Liver (tissue), 9 donors: ENCODE results near the gene ILRUN. TPM values are rescaled to one million over a fixed set of nuclear protein-coding genes. Genes with fewer than 3 reads are reported as not detected.

Experiments used
- DNase-seq: peaks from one replicate; pipeline ENCODE4 v3.0.0-alpha.2; 2017; ENCODE audit warnings: low spot score
- H3K27ac ChIP-seq, 2 donors: one replicate each; pipeline ENCODE4 v1.7.0; 2013; ENCODE audit warnings: inconsistent platforms in 2 of 2, low read length in 2 of 2, control low read depth in 1 of 2, low read depth in 1 of 2, mild to moderate bottlenecking in 1 of 2
- H3K27me3 ChIP-seq, 4 donors: one replicate each; pipeline versions ENCODE4 v1.6.1 to v1.7.0; 2013; ENCODE audit warnings: low read length in 3 of 4, inconsistent platforms in 1 of 4, mild to moderate bottlenecking in 1 of 4, moderate library complexity in 1 of 4; ENCODE audit not compliant: control insufficient read depth in 4 of 4, insufficient read depth in 4 of 4
- H3K36me3 ChIP-seq, 4 donors: one replicate each; pipeline versions ENCODE4 v1.6.1 to v1.7.0; 2013; ENCODE audit warnings: low read length in 3 of 4, mild to moderate bottlenecking in 3 of 4, low read depth in 1 of 4, moderate library complexity in 1 of 4; ENCODE audit not compliant: control insufficient read depth in 4 of 4, insufficient read depth in 3 of 4
- H3K4me1 ChIP-seq, 4 donors: one replicate each; pipeline versions ENCODE4 v1.6.1 to v1.7.0; 2013; ENCODE audit warnings: low read length in 3 of 4, mild to moderate bottlenecking in 3 of 4, moderate library complexity in 1 of 4; ENCODE audit not compliant: control insufficient read depth in 4 of 4, insufficient read depth in 4 of 4
- H3K4me3 ChIP-seq, 3 donors: one replicate each; pipeline versions ENCODE4 v1.6.1 to v1.7.0; 2013; ENCODE audit warnings: low read length in 3 of 3, control low read depth in 1 of 3, low read depth in 1 of 3, mild to moderate bottlenecking in 1 of 3
- H3K9ac ChIP-seq, 2 donors: one replicate each; pipeline ENCODE4 v1.7.0; 2013; ENCODE audit warnings: low read length in 2 of 2, mild to moderate bottlenecking in 2 of 2, moderate library complexity in 2 of 2, control low read depth in 1 of 2, low read depth in 1 of 2
- H3K9me3 ChIP-seq, 4 donors: one replicate each; pipeline versions ENCODE4 v1.6.1 to v1.7.0; 2013; ENCODE audit warnings: low read length in 3 of 4; ENCODE audit not compliant: control insufficient read depth in 4 of 4
- ATF3 ChIP-seq: IDR thresholded peaks from 2 replicates; pipeline ENCODE4 v1.6.1; 2016; ENCODE audit warnings: antibody characterized with exemption
- CTCF ChIP-seq: fragments of 150-350 bp; IDR thresholded peaks from 2 replicates; pipeline ENCODE4 v1.5.1; 2017; ENCODE audit warnings: improper control_type of control experiment, low read depth, low read length; ENCODE audit not compliant: missing input control
- EGR1 ChIP-seq, 2 donors: IDR thresholded peaks; 2 replicates each; pipeline ENCODE4 v1.6.1; 2016 to 2018; ENCODE audit warnings: antibody characterized with exemption in 2 of 2, low read depth in 2 of 2
- FOXA1 ChIP-seq: IDR thresholded peaks from 2 replicates; pipeline ENCODE4 v1.6.1; 2016; ENCODE audit warnings: antibody characterized with exemption
- FOXA2 ChIP-seq: IDR thresholded peaks from 2 replicates; pipeline ENCODE4 v1.6.1; 2016; ENCODE audit warnings: antibody characterized with exemption
- HNF4G ChIP-seq: IDR thresholded peaks from 2 replicates; pipeline ENCODE4 v1.6.1; 2016; ENCODE audit warnings: antibody characterized with exemption
- JUND ChIP-seq, 2 donors: IDR thresholded peaks; 2 replicates each; pipeline ENCODE4 v1.6.1; 2016; ENCODE audit warnings: antibody characterized with exemption in 2 of 2
- MAX ChIP-seq: IDR thresholded peaks from 2 replicates; pipeline ENCODE4 v1.6.1; 2016; ENCODE audit warnings: antibody characterized with exemption
- NR2F2 ChIP-seq: IDR thresholded peaks from 2 replicates; pipeline ENCODE4 v1.6.1; 2016; ENCODE audit warnings: antibody characterized with exemption
- REST ChIP-seq: IDR thresholded peaks from 2 replicates; pipeline ENCODE4 v1.6.1; 2016; ENCODE audit warnings: antibody characterized with exemption, mild to moderate bottlenecking
- RXRA ChIP-seq, 2 donors: IDR thresholded peaks; 2 replicates each; pipeline ENCODE4 v1.6.1; 2017 to 2018; ENCODE audit warnings: antibody characterized with exemption in 2 of 2, mild to moderate bottlenecking in 1 of 2
- SP1 ChIP-seq: IDR thresholded peaks from 2 replicates; pipeline ENCODE4 v1.6.1; 2018; ENCODE audit warnings: antibody characterized with exemption, mild to moderate bottlenecking
- TAF1 ChIP-seq: conservative IDR thresholded peaks from 2 replicates; pipeline ENCODE4 v1.6.1; 2016; ENCODE audit warnings: antibody characterized with exemption, mild to moderate bottlenecking
- YY1 ChIP-seq: IDR thresholded peaks from 2 replicates; pipeline ENCODE4 v1.6.1; 2016; ENCODE audit warnings: antibody characterized with exemption, mild to moderate bottlenecking
- ZBTB33 ChIP-seq: IDR thresholded peaks from 2 replicates; pipeline ENCODE4 v1.6.1; 2016; ENCODE audit warnings: antibody characterized with exemption
- WGBS: extraction: QIAGEN DNeasy Blood & Tissue Kit; methylation state at CpG from one replicate; pipeline ENCODE4 v1.1.7; 2013; 5-methylcytosine and 5-hydroxymethylcytosine counted together
- polyA plus RNA-seq, 2 donors: library from polyadenylated mRNA; stranded (reverse) in 1 of 2; unstranded in 1 of 2; fragments of 200-250 nt in 1 of 2; fragments of >200 nt in 1 of 2; fragmentation: Nextera tagmentation in 1 of 2; extraction: Ambion mirVana in 1 of 2; gene quantifications; one replicate each; pipeline versions ENCODE4 v1.2.1 to v1.2.3, GENCODE V29; 2013 to 2015
- total RNA-seq, 2 donors: library from RNA; depleted of rRNA; stranded (reverse); fragments of >200 nt; gene quantifications; one replicate each; pipeline ENCODE4 v1.2.3, GENCODE V29; 2014
- donor health status: healthy.
- donor health status: healthy.
- donor health status: healthy.
- donor health status: healthy.
- donor health status: healthy.

The ILRUN gene
- total and polyA plus RNA-seq, 4 donors = 20.3 to 77.3 (median 46.2) TPM

GRCh38 chr6:34718976-34719375, 22.4 kb upstream of the ILRUN start:
- H3K27ac ChIP-seq = no peak overlapping the region
- no peak overlapping the region for H3K9ac ChIP-seq
- H3K36me3 ChIP-seq = no peaks in the 10 kb centered on the region
- no peak for DNase-seq
- no peak for TF ChIP-seq YY1
- TF ChIP-seq HNF4G = no peak
- no peak for TF ChIP-seq NR2F2
- no peak for TF ChIP-seq FOXA1
- no peaks in the 10 kb centered on the region for H3K9me3 ChIP-seq
- WGBS = 90% methylated on average over 4 of the region's 4 CpGs
- no peaks in the 10 kb centered on the region for H3K27me3 ChIP-seq
- no peaks in the 10 kb centered on the region for H3K4me1 ChIP-seq
- no peak overlapping the region for H3K4me3 ChIP-seq

GRCh38 chr6:34717466-34717865, 20.9 kb upstream of the ILRUN start:
- 96% methylated on average over 2 of the region's 2 CpGs for WGBS
- no peak overlapping the region for H3K9ac ChIP-seq
- H3K27me3 ChIP-seq = no peaks in the 10 kb centered on the region

More at GRCh38 chr6:34717466-34717865, 20.9 kb upstream of the ILRUN start:
- no peaks in the 10 kb centered on the region for H3K9me3 ChIP-seq
- TF ChIP-seq RXRA (IDR thresholded peaks at IDR 0.05) (no peak), EGR1 (IDR thresholded peaks at IDR 0.05; ENCODE audit: low read depth in 2 of 2) (no peak), FOXA1 (no peak), HNF4G (no peak), ZBTB33 (no peak), TAF1 (no peak), YY1 (no peak), REST (no peak), JUND (IDR thresholded peaks at IDR 0.05) (no peak), ATF3 (no peak), NR2F2 (no peak), CTCF (no peak), FOXA2 (no peak), SP1 (no peak), MAX (no peak)
- no peak overlapping the region for H3K27ac ChIP-seq
- H3K4me3 ChIP-seq = no peak overlapping the region
- no peaks in the 10 kb centered on the region for H3K36me3 ChIP-seq
- H3K4me1 ChIP-seq = no peaks in the 10 kb centered on the region
- no peak for DNase-seq
